SIG-M5 treated with dmso at 0.1 percent for 504 hours (cell line): Measurements from ENCODE around the gene FOXL2.

Experiments used
- DNase-seq: peaks from one replicate; lab custom pipeline; 2025; ENCODE audit not compliant: unreplicated experiment; lab: John Stamatoyannopoulos, UW

Gene FOXL2

GRCh38 chr3:138946663-138947494 lies at the start of gene FOXL2, which contains the start of gene FOXL2NB:
FOXL2 (minus strand) TSS chr3:138947137; CDS start chr3:138946722, 415 bp downstream.
FOXL2NB (plus strand) TSS chr3:138947217; CDS start chr3:138947365, 148 bp downstream.
- DNase-seq = peak; percentile 65

GRCh38 chr3:138995706-138996105 lies 48.8 kb upstream of the FOXL2 start:
- DNase-seq = no peak

- DNase-seq = no peak
Observed at GRCh38 chr3:138987181-138987580, 40.2 kb upstream of the FOXL2 start.

- no peak for DNase-seq
Observed at GRCh38 chr3:138985932-138986331, 39.0 kb upstream of the FOXL2 start.

- DNase-seq = no peak
Observed at GRCh38 chr3:138984816-138985215, 37.9 kb upstream of the FOXL2 start.

- DNase-seq = no peak
Observed at GRCh38 chr3:138976047-138976446, 29.1 kb upstream of the FOXL2 start.

GRCh38 chr3:138975351-138975750 lies 28.4 kb upstream of the FOXL2 start:
- DNase-seq = no peak

- no peak for DNase-seq
Observed at GRCh38 chr3:138974462-138974861, 27.5 kb upstream of the FOXL2 start.

GRCh38 chr3:138972941-138973340 lies 26.0 kb upstream of the FOXL2 start:
- no peak for DNase-seq

- DNase-seq = no peak
Observed at GRCh38 chr3:138971766-138972320, 24.9 kb upstream of the FOXL2 start.

- DNase-seq = no peak
Observed at GRCh38 chr3:138964923-138965322, 18.0 kb upstream of the FOXL2 start.

- no peak for DNase-seq
Observed at GRCh38 chr3:138964264-138964663, 17.3 kb upstream of the FOXL2 start.

- no peak for DNase-seq
Observed at GRCh38 chr3:138962854-138963560, 16.1 kb upstream of the FOXL2 start.

GRCh38 chr3:138960417-138960852 lies 13.5 kb upstream of the FOXL2 start:
- no peak for DNase-seq

- DNase-seq = no peak
Observed at GRCh38 chr3:138950701-138951100, 3.8 kb upstream of the FOXL2 start.

- DNase-seq = no peak
Observed at GRCh38 chr3:138950006-138950644, 3.2 kb upstream of the FOXL2 start.

GRCh38 chr3:138949445-138950005 lies 2.6 kb upstream of the FOXL2 start:
- DNase-seq = no peak

GRCh38 chr3:138949002-138949418 lies 2.1 kb upstream of the FOXL2 start:
- DNase-seq = no peak

GRCh38 chr3:138948371-138949001 lies 1.5 kb upstream of the FOXL2 start:
- no peak for DNase-seq

GRCh38 chr3:138947495-138948121 lies 671 bp upstream of the FOXL2 start:
- no peak for DNase-seq
